Measurements from ENCODE around the gene MAP6. TPM values are rescaled to one million over a fixed set of nuclear protein-coding genes. Genes with fewer than 3 reads are reported as not detected.

MAP6 gene
- total RNA-seq, 1 donor from 2014 or later, result 313 TPM

DNA sequence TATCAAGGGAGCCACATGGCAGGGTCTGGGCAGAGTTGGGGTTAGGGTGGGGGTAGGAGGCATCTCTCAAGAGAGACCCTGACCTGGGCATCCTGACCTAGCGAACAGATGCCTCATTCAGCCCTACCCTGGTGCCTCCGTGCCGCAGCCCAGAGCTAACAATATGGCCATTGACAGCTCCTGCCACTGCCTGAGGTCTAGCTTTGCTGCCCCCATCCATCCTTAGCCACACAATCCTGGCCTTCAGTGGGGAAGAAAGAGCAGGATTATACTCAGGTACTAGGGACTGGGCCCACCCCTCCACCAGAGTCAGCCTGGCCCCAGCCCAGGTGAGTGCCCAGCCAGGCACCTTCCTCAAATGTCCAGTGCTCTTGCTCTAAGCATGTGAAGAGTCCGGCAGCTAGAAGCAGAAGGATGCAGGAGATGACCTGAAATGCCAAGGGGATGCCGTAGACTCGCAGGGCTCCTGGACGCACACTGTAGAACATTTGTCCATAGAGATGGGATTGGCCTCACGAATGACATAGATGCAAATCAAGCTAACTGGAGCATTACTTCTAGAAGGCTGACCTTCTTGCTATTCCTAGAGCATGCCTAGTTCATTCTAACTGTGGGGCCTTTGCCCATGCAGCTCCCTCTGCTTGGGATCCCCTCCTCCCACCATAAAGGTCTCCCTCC is 120.1 kb downstream of the MAP6 start:
- H3K4me1 Mint-ChIP-seq (ENCODE audit: low read depth, unreplicated experiment), result peaks cover 6% of the 10 kb centered on the region
- H3K27me3 Mint-ChIP-seq (ENCODE audit: unreplicated experiment), result peaks cover 4% of the 10 kb centered on the region
- no peak overlapping the region for H3K27ac Mint-ChIP-seq (ENCODE audit: unreplicated experiment)
- peaks cover 3% of the 10 kb centered on the region for H3K9me3 Mint-ChIP-seq (ENCODE audit: unreplicated experiment)
- no peak for DNase-seq
- TF ChIP-seq, protein P1, sequence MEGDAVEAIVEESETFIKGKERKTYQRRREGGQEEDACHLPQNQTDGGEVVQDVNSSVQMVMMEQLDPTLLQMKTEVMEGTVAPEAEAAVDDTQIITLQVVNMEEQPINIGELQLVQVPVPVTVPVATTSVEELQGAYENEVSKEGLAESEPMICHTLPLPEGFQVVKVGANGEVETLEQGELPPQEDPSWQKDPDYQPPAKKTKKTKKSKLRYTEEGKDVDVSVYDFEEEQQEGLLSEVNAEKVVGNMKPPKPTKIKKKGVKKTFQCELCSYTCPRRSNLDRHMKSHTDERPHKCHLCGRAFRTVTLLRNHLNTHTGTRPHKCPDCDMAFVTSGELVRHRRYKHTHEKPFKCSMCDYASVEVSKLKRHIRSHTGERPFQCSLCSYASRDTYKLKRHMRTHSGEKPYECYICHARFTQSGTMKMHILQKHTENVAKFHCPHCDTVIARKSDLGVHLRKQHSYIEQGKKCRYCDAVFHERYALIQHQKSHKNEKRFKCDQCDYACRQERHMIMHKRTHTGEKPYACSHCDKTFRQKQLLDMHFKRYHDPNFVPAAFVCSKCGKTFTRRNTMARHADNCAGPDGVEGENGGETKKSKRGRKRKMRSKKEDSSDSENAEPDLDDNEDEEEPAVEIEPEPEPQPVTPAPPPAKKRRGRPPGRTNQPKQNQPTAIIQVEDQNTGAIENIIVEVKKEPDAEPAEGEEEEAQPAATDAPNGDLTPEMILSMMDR (IDR thresholded peaks at IDR 0.05; ENCODE audit: partially characterized antibody, unreplicated experiment), result no peak
- H3K4me3 Mint-ChIP-seq (ENCODE audit: unreplicated experiment), result no peak overlapping the region
- H3K36me3 Mint-ChIP-seq (ENCODE audit: unreplicated experiment), result no peaks in the 10 kb centered on the region

DNA sequence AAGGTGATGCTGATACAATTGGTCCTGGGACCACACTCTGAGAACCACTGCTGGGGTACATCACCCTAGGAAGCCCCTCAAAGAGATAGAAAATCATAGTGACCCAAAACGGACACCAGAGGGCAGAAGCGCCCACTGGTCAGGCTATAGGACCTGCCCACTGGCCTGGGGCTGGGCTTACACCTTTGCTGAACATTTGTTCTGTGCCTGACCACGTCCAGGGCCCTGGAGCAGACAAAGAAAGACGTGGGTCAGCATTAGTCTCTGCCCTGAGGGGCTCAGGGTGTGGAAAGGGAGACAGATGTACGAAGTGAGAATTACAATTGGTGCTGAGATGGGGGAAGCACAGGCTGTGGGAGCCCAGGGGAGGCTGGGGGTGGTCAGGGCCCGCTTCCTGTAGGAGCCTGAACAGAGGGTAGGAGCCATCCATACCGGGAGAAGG is 121.2 kb downstream of the MAP6 start:
- no peaks in the 10 kb centered on the region for H3K36me3 Mint-ChIP-seq (ENCODE audit: unreplicated experiment)
- H3K27ac Mint-ChIP-seq (ENCODE audit: unreplicated experiment), result peak overlapping the region; percentile 96
- H3K4me1 Mint-ChIP-seq (ENCODE audit: low read depth, unreplicated experiment), result peaks cover 6% of the 10 kb centered on the region
- H3K9me3 Mint-ChIP-seq (ENCODE audit: unreplicated experiment), result peaks cover 3% of the 10 kb centered on the region
- no peak overlapping the region for H3K4me3 Mint-ChIP-seq (ENCODE audit: unreplicated experiment)
- DNase-seq, result peak; percentile 85
- TF ChIP-seq, protein P1 (IDR thresholded peaks at IDR 0.05; ENCODE audit: partially characterized antibody, unreplicated experiment), result peak; percentile 87
- peaks cover 4% of the 10 kb centered on the region for H3K27me3 Mint-ChIP-seq (ENCODE audit: unreplicated experiment)

DNA sequence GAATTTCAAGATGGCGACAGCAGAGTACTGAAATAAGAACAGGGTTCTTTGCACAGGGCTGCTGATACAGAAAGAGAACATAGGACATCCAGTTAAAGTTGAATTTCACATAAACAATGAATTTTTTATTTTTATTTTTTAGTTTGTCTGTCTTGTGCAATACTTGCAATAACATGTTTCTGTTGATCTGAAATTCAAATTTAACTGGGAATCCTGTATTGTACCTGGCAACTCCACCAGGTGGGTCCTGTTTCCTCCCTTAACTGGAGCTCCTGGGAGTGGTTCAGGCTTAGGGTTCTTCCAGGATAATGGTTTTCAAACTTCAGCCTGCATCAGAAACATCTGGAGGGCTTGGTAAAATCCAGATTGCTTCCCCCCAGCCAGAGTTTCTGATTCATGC is 121.7 kb downstream of the MAP6 start:
- Mint-ChIP-seq H3K4me3 (ENCODE audit: unreplicated experiment) (no peak overlapping the region), H3K9me3 (ENCODE audit: unreplicated experiment) (peaks cover 3% of the 10 kb centered on the region)
- TF ChIP-seq, protein P1 (IDR thresholded peaks at IDR 0.05; ENCODE audit: partially characterized antibody, unreplicated experiment), result no peak

DNA sequence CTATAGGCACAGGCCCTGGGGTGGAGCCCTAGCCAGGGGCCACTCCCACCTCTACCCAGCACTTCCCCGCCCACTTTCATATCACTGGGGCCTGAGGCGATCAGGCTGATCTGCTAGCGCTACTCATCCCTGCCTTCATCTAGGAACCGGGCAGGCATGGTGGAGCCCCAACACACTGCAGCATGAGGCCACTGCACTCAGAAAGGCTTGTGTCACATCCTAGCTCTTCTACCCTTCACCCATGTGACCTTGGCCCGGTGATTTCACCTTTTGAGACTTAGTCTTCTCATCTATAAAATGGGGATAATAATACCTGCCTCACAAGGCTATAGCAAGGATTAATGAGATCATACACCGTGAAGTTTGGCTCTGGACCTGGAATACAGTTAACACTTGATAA is 125.0 kb downstream of the MAP6 start:
- no peak overlapping the region for H3K4me3 Mint-ChIP-seq (ENCODE audit: unreplicated experiment)
- H3K36me3 Mint-ChIP-seq (ENCODE audit: unreplicated experiment), result no peaks in the 10 kb centered on the region
- H3K4me1 Mint-ChIP-seq (ENCODE audit: low read depth, unreplicated experiment), result peaks cover 11% of the 10 kb centered on the region
- peaks cover 2% of the 10 kb centered on the region for H3K9me3 Mint-ChIP-seq (ENCODE audit: unreplicated experiment)
- no peak for DNase-seq
- TF ChIP-seq, protein P1 (IDR thresholded peaks at IDR 0.05; ENCODE audit: partially characterized antibody, unreplicated experiment), result no peak
- H3K27ac Mint-ChIP-seq (ENCODE audit: unreplicated experiment), result no peak overlapping the region
- H3K27me3 Mint-ChIP-seq (ENCODE audit: unreplicated experiment), result peaks cover 10% of the 10 kb centered on the region

More for the DNA sequence above, 121.7 kb downstream of the MAP6 start:
- peaks cover 6% of the 10 kb centered on the region for H3K27me3 Mint-ChIP-seq (ENCODE audit: unreplicated experiment)
- peak overlapping the region; percentile 96 for H3K27ac Mint-ChIP-seq (ENCODE audit: unreplicated experiment)
- no peaks in the 10 kb centered on the region for H3K36me3 Mint-ChIP-seq (ENCODE audit: unreplicated experiment)
- no peak for DNase-seq
- H3K4me1 Mint-ChIP-seq (ENCODE audit: low read depth, unreplicated experiment), result peaks cover 6% of the 10 kb centered on the region

DNA sequence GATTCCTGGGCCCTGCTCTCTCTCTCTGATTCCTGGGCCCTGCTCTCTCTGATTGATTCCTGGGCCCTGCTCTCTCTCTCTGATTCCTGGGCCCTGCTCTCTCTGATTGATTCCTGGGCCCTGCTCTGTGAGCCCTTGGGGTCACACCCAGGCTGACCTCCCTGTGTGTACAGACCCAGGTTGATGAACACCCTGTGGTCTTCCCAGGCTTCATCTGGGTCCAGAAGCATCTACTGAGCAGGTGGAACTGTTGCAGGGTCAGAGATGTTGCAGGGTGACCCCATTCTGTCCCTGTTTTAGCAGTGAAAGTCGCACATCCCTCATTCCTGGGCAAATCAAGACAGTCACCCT is 126.8 kb downstream of the MAP6 start:
- no peaks in the 10 kb centered on the region for H3K36me3 Mint-ChIP-seq (ENCODE audit: unreplicated experiment)
- no peak for DNase-seq
- peaks cover 11% of the 10 kb centered on the region for H3K27me3 Mint-ChIP-seq (ENCODE audit: unreplicated experiment)
- peaks cover 9% of the 10 kb centered on the region for H3K4me1 Mint-ChIP-seq (ENCODE audit: low read depth, unreplicated experiment)
- TF ChIP-seq, protein P1 (IDR thresholded peaks at IDR 0.05; ENCODE audit: partially characterized antibody, unreplicated experiment), result no peak
- H3K27ac Mint-ChIP-seq (ENCODE audit: unreplicated experiment), result no peak overlapping the region
- peaks cover 3% of the 10 kb centered on the region for H3K9me3 Mint-ChIP-seq (ENCODE audit: unreplicated experiment)
- H3K4me3 Mint-ChIP-seq (ENCODE audit: unreplicated experiment), result no peak overlapping the region
